ENCODE measurements around the gene KRT38.

Gene KRT38

GRCh38 chr17:41462705-41463104 lies 21.9 kb upstream of the KRT38 start:
- no peak for DNase-seq (ENCODE audit: insufficient read length, low spot score)
- TF ChIP-seq CTCF (IDR thresholded peaks at IDR 0.05; ENCODE audit: insufficient read depth, missing control alignments), result no peak
- no peak for FAIRE-seq

- FAIRE-seq, result no peak
- DNase-seq (ENCODE audit: insufficient read length, low spot score), result no peak
- no peak for TF ChIP-seq CTCF (IDR thresholded peaks at IDR 0.05; ENCODE audit: insufficient read depth, missing control alignments)
Measured at GRCh38 chr17:41457676-41458075, 16.9 kb upstream of the KRT38 start.

GRCh38 chr17:41456204-41456603 lies 15.4 kb upstream of the KRT38 start:
- no peak for FAIRE-seq
- TF ChIP-seq CTCF (IDR thresholded peaks at IDR 0.05; ENCODE audit: insufficient read depth, missing control alignments), result no peak
- DNase-seq (ENCODE audit: insufficient read length, low spot score), result no peak

DNA sequence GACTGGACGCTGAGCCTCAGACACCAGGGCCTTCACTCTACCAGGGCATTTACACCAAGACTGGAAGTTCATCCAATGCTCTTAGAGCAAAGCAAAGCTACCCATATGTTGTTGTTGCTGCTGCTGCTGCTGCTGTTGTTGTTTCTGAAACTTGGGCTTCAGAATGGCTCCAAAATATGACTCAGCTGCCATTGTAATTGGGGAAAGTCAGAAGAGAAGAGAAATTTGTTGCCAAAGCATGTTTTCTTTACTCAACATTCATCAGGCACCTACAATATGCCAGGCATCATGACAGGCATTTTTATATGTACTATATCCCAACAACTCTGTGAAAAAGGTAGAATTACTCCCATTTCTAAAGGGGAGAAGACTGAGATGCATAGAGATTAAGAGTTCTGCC lies 14.5 kb upstream of the KRT38 start:
- DNase-seq (ENCODE audit: insufficient read length, low spot score) (no peak), FAIRE-seq (no peak)
- no peak for TF ChIP-seq CTCF (IDR thresholded peaks at IDR 0.05; ENCODE audit: insufficient read depth, missing control alignments)

- no peak for DNase-seq (ENCODE audit: insufficient read length, low spot score)
- no peak for TF ChIP-seq CTCF (IDR thresholded peaks at IDR 0.05; ENCODE audit: insufficient read depth, missing control alignments)
- FAIRE-seq, result no peak
Measured at GRCh38 chr17:41453066-41453465, 12.3 kb upstream of the KRT38 start.

GRCh38 chr17:41452281-41452680 lies 11.5 kb upstream of the KRT38 start:
- TF ChIP-seq CTCF (IDR thresholded peaks at IDR 0.05; ENCODE audit: insufficient read depth, missing control alignments), result no peak
- DNase-seq (ENCODE audit: insufficient read length, low spot score) (no peak), FAIRE-seq (no peak)

- FAIRE-seq (no peak), DNase-seq (ENCODE audit: insufficient read length, low spot score) (no peak)
- no peak for TF ChIP-seq CTCF (IDR thresholded peaks at IDR 0.05; ENCODE audit: insufficient read depth, missing control alignments)
Measured at GRCh38 chr17:41451154-41451728, 10.5 kb upstream of the KRT38 start.

Data from D721Med (cell line).